Ishikawa (cell line): ENCODE results near the gene ANAPC2.

Source experiments
- CEBPB ChIP-seq: IDR thresholded peaks from 2 replicates; pipeline ENCODE4 v1.6.1; 2012
- EP300 ChIP-seq: IDR thresholded peaks from 2 replicates; pipeline ENCODE4 v1.6.1; 2012; ENCODE audit warnings: borderline replicate concordance
- MAX ChIP-seq: IDR thresholded peaks from 2 replicates; pipeline ENCODE4 v1.6.1; 2012
- RAD21 ChIP-seq: IDR thresholded peaks from 2 replicates; pipeline ENCODE4 v1.6.1; 2012; ENCODE audit warnings: low read depth
- TCF12 ChIP-seq: IDR thresholded peaks from 2 replicates; pipeline ENCODE4 v1.6.1; 2012; ENCODE audit warnings: low read depth
- ZBTB7A ChIP-seq: IDR thresholded peaks from 2 replicates; pipeline ENCODE4 v1.6.1; 2012; ENCODE audit warnings: low read depth

DNA sequence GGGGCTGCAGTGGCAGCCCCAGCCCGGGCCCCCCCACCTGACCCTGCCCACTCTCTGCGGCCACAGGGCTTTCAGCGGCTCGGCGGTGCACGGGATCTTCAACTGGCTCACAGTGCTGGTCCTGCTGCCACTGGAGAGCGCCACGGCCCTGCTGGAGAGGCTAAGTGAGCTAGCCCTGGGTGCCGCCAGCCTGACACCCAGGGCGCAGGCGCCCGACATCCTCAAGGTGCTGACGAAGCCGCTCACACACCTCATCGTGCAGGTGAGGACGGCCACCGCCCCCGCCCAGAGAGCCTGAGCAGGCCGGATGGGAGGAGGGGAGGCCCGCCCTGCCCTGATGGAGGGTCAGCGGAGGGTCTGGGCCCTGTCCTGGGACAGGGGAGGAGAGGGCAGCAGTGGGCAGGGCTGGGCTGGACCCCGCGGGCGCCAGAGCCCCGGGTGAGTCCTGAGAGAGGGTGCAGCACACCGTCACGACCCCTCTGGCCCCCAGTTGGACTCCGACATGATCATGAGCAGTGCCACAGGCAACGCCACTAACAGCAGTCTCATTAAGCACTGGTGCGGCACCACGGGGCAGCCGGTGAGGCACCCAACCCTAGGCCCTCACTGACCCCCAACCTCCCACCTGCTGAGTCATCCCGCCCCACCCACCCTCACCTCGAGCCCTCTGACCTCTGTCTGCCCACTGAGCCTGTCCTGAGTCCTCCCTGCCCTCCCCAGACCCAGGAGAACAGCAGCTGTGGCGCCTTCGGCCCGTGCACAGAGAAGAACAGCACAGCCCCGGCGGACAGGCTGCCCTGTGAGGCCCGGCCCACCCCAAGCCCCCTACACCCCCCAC, 45.0 kb upstream of the ANAPC2 start:
- no peak for TF ChIP-seq EP300
- no peak for TF ChIP-seq MAX
- TF ChIP-seq TCF12, result no peak
- TF ChIP-seq CEBPB, result no peak
- no peak for TF ChIP-seq RAD21
- no peak for TF ChIP-seq ZBTB7A
